Left ventricle myocardium inferior (tissue), 1 donor: ENCODE results near the gene PRDX2. TPM values are rescaled to one million over a fixed set of nuclear protein-coding genes. Genes with fewer than 3 reads are reported as not detected.
A peak's percentile ranks its signal among the peaks of the same experiment; 100 is the strongest.

Experiments
- DNase-seq: peaks from one replicate; pipeline ENCODE4 v3.0.0-alpha.2; 2020
- H3K27ac ChIP-seq: fragments of 200-600 bp; replicated peaks from 2 replicates; pipeline ENCODE4 v1.8.0; 2021
- H3K27me3 ChIP-seq: fragments of 200-600 bp; 2 replicates; pipeline ENCODE4 v1.8.0; 2021; ENCODE audit warnings: low read depth
- H3K36me3 ChIP-seq: fragments of 200-600 bp; 2 replicates; pipeline ENCODE4 v1.8.0; 2021
- H3K4me1 ChIP-seq: fragments of 200-600 bp; 2 replicates; pipeline ENCODE4 v1.8.0; 2021
- H3K4me3 ChIP-seq: fragments of 200-600 bp; 2 replicates; pipeline ENCODE4 v1.8.0; 2021; ENCODE audit warnings: mild to moderate bottlenecking, moderate library complexity
- H3K9me3 ChIP-seq: fragments of 200-600 bp; replicated peaks from 2 replicates; pipeline ENCODE4 v1.8.0; 2021
- intact Hi-C: fragments of 100-400 bp; cut with micrococcal nuclease; formaldehyde crosslinking; loops from one replicate; pipeline ENCODE4 v1.11.0; 2022
- total RNA-seq: library from RNA; stranded (reverse); fragmentation: NEBNext Ultra II Directional; extraction: Animal tissue kit (Norgen Biotek cat#: 25700); gene quantifications from one replicate; pipeline ENCODE4 v1.2.1, GENCODE V29; 2021
- TF ChIP-seq, protein P1 (sequence below): fragments of 200-600 bp; IDR thresholded peaks from 2 replicates; pipeline ENCODE4 v1.8.0; 2021; ENCODE audit warnings: antibody characterized with exemption, mild to moderate bottlenecking, borderline replicate concordance
- donor health status: DM: no; HTN: yes; CAD: no; lungs with severe emphysema.

The PRDX2 gene
- total RNA-seq, 1 donor from 2014 or later: 700 TPM

DNA sequence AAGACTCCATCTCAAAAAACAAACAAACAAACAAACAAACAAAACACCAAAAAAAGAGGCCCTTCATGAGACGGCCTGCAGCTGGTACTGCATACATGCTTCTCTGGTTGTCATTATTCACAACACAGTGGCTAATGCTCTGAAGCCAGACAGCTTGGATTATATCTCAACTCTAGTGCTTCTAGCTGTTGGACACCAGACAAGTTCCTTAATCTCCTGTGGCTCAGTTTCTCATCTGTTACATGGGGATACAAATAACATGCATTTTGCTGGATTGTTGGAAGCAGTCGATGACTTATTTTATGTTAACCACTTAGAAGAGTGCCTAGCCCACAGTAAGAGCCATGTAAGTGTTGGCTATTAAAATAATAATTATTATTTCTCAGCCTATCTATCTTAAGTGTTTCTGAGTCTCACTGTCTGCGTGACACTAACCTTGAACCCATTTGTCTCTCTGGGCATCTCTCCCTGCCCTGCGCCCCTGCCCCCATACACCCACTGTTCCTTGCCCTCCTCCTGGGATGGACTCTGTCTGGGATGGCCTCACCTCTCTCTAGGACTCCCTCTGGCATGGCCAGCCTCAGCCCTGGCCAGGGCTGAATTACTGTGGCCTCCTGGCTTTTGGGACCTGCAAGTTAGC, 13.4 kb downstream of the PRDX2 start:
- no peaks in the 10 kb centered on the region for H3K9me3 ChIP-seq
- DNase-seq: no peak
- no peaks in the 10 kb centered on the region for H3K36me3 ChIP-seq
- TF ChIP-seq, protein P1, sequence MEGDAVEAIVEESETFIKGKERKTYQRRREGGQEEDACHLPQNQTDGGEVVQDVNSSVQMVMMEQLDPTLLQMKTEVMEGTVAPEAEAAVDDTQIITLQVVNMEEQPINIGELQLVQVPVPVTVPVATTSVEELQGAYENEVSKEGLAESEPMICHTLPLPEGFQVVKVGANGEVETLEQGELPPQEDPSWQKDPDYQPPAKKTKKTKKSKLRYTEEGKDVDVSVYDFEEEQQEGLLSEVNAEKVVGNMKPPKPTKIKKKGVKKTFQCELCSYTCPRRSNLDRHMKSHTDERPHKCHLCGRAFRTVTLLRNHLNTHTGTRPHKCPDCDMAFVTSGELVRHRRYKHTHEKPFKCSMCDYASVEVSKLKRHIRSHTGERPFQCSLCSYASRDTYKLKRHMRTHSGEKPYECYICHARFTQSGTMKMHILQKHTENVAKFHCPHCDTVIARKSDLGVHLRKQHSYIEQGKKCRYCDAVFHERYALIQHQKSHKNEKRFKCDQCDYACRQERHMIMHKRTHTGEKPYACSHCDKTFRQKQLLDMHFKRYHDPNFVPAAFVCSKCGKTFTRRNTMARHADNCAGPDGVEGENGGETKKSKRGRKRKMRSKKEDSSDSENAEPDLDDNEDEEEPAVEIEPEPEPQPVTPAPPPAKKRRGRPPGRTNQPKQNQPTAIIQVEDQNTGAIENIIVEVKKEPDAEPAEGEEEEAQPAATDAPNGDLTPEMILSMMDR: no peak
- H3K27ac ChIP-seq: peak overlapping the region; percentile 96
- peak overlapping the region; percentile 76 for H3K4me3 ChIP-seq
- peaks cover 93% of the 10 kb centered on the region for H3K4me1 ChIP-seq
- intact Hi-C loops: no loop called here
- no peaks in the 10 kb centered on the region for H3K27me3 ChIP-seq

DNA sequence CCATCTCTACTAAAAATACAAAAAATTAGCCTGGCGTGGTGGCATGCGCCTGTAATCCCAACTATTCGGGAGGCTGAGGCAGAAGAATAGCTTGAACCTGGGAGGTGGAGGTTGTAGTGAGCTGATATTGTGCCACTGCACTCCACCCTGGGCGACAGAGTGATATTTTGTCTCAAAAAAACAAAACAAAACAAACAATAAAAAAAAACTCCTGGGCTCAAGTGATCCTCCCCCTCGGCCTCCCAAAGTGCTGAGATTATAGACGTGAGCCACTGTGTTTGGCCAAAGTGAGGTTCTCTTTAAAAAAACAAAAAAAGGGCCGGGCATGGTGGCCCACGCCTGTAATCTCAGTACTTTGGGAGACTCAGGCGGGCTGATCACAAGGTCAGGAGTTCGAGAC, 14.1 kb downstream of the PRDX2 start:
- TF ChIP-seq, protein P1: no peak
- peaks cover 93% of the 10 kb centered on the region for H3K4me1 ChIP-seq
- intact Hi-C loops: no loop called here
- no peaks in the 10 kb centered on the region for H3K27me3 ChIP-seq
- H3K36me3 ChIP-seq: no peaks in the 10 kb centered on the region
- no peak for DNase-seq
- H3K9me3 ChIP-seq: no peaks in the 10 kb centered on the region
- H3K4me3 ChIP-seq: no peak overlapping the region
- H3K27ac ChIP-seq: peak overlapping the region; percentile 96

DNA sequence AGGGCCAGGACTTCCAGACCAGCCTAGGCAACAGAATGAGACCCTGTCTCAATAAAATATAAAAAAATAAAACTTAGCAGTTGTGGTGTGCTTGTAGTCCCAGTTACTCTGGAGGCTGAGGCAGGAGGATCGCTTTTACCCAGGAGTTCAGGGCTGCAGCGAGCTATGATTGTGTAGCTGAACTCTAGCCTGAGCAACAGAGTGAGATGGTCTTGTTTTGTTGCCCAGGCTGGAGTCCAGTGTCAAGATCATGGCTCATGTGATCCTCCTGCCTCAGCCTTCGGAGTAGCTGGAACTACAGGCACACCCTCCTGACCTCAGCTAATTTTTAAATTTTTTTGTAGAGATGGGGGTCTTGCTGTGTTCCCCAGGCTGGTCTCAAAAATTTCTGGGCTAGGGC, 14.6 kb downstream of the PRDX2 start:
- H3K27me3 ChIP-seq: no peaks in the 10 kb centered on the region

DNA sequence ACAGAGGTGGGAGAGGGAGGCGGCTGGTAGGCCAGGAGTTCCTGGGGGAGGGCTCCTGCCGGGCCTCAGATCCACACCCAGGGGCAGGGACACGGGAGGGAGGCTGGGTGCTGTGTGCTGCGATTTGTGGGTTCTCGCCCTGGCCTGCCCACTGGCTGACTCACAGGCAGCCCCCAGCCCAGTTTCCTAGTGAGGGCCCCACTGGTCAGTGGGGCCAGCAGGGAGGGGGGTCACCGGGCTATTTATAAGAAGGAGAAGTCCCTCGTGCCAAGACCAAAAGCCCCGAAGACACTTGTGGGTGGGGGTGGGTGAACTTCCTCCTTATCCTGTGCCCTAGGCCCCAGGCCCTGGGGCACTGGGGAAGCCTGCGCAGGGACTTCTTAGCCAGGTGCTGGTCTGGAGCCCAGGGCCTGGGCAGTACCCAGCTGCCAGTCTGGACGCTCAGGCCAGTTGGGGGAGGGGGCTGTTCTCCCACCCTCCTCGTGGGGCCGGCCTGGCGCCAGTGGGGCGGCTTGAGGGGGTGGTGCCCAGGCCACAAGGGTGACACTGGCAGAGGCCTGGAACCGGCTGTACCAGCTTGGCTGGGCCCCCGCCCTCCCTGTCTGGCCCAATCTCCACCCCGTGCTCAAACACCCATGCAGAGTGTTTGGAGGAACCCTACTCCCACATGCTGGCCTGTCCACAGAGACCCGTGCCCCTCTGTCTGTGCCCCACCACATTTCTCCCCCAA, 15.3 kb downstream of the PRDX2 start:
- Histone ChIP-seq H3K36me3 (no peaks in the 10 kb centered on the region), H3K27me3 (no peaks in the 10 kb centered on the region), H3K9me3 (no peaks in the 10 kb centered on the region), H3K4me1 (peaks cover 92% of the 10 kb centered on the region), H3K4me3 (no peak overlapping the region), H3K27ac (peak overlapping the region; percentile 96)
- TF ChIP-seq, protein P1: no peak
- peak; percentile 63 for DNase-seq
- intact Hi-C loops: no loop called here

More for the DNA sequence above, 14.6 kb downstream of the PRDX2 start:
- no peak overlapping the region for H3K4me3 ChIP-seq
- H3K9me3 ChIP-seq: no peaks in the 10 kb centered on the region
- H3K36me3 ChIP-seq: no peaks in the 10 kb centered on the region
- intact Hi-C loops: no loop called here
- peaks cover 93% of the 10 kb centered on the region for H3K4me1 ChIP-seq
- no peak for DNase-seq
- TF ChIP-seq, protein P1: no peak
- peak overlapping the region; percentile 96 for H3K27ac ChIP-seq

DNA sequence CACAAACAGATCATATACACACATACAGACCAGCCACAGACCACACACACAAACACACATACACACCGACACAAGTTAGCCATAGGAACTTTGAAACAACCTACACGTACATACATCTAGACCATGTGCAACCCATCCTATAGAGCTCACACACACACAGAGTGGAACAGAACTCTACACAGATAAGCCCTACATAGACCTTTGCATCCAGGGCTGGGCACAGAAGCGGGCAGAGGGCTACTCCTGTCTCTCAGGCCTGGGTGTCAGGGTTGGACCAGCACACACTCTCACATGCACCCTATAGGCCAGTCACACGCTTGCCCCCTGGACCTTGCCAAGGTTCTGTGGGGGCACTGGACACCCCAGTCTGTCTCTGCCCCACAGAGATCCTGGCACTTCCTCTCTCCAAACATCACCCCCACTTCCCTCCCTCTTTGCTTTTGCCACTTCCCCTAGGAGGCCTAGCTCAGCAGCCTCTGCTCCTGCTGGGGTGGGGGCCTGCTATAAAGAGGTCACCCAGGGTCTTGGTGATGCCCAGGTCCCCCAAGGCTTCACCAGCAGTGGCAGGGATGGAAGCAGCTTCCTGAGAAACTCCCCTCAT, 16.1 kb downstream of the PRDX2 start:
- Histone ChIP-seq H3K9me3 (no peaks in the 10 kb centered on the region), H3K4me1 (peaks cover 86% of the 10 kb centered on the region), H3K27ac (peak overlapping the region; percentile 96), H3K4me3 (no peak overlapping the region), H3K36me3 (no peaks in the 10 kb centered on the region), H3K27me3 (no peaks in the 10 kb centered on the region)
- TF ChIP-seq, protein P1: no peak
- no peak for DNase-seq
- intact Hi-C loops: no loop called here
